HG02870 (cell line): Measurements from ENCODE around the gene ST7.

Experiments
- ATAC-seq: cut with Tn5 transposase; IDR thresholded peaks from one replicate; pipeline ENCODE4 v1.9.1; 2021; ENCODE audit warnings: mild to moderate bottlenecking, moderate library complexity; ENCODE audit not compliant: unreplicated experiment

ST7 gene

DNA sequence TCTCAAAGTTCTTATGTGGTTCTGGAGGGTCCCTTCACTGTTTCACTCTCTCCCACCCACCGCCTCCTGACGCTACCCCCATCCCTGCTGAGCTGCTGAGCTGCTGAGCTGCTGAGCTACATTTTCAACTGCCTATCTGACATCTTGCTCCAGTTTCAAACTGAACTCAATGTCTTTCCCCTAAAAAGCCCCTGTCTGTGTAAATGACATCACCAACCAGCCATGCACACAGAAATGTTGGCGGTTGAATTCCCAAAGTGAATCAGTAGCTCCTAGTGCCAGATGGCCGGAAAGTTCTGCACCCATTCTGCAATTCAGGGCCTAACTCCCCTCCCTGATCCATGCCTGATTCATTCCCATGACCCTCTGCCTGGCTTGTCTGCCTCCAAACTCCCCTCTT lies 298.4 kb downstream of the ST7 start:
- ATAC-seq, result peak; percentile 69

- peak; percentile 9 for ATAC-seq
These were observed 306.3 kb downstream of the ST7 start for GRCh38 chr7:117259615-117260014.

DNA sequence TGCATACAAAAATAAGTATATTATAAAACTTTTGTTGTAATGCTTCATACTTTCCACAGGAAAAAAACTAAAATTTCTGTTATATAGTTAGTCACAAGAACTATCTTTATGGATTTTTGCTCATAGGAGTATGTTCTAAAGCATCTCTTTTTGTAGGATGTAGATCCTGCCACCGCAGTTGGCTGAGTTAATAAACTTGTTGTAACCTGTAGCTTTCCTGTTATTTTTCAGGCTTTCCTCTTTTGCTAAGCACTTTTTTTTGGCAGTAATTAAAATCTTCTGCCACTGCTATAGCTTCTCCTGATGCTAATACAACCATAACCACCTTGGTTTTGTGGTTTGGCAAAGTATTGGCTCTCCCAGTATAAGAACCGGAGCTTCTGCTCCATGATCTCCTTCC lies 309.2 kb downstream of the ST7 start:
- ATAC-seq, result no peak

DNA sequence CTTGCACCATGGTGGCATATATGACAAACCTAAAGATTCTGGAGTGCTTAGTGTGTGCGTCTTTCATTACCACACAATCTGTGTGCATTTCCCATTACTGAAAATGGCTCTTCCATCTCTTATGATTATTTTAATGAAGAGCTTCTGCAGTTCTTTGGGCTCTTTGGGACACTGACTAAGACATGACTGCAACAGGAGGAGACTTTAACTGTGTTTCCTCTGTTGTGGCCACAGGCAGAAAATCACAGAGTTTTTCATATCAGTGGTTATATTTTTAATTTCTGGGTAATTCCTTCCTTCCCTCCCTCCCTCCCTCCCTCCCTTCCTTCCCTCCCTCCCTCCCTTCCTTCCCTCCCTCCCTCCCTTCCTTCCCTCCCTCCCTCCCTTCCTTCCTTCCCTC lies 311.4 kb downstream of the ST7 start:
- no peak for ATAC-seq

DNA sequence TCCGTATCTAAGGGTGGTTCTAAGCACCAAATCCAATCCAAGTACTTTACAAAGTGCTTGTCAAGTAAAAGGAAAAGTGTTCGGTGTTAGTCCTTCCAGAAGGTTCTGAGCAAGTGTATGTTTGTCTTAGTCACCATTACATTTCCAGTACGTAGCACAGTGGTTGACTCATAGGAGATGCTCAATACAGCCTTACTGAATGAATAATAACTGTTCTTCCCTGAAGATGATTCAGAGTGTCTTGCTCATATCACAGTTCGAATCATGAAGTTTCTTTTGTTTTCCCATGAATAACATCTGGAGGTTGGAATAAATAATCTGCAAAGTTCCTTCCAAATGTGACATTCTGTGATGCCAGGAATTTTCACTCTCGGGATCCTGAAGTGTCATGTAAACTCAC lies 316.1 kb downstream of the ST7 start:
- ATAC-seq, result no peak

DNA sequence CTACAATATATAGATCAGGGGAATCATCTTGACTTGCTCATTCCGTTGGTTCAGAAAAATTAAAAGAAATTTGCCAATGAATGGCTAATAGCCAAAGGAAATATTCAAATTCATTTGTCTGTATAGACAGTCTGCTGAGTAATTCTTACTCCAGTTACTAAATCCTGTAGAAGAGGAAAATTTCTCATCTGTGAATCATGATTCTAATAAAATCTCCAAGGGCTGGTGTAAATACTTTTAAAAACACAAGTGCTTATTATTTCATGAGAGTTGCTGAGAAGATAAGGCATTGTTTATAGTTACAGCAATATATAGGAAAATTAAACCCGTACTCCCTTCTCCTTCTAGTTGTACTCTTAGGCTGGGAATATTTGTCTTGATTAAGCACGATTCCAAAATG lies 316.6 kb downstream of the ST7 start:
- ATAC-seq, result no peak

DNA sequence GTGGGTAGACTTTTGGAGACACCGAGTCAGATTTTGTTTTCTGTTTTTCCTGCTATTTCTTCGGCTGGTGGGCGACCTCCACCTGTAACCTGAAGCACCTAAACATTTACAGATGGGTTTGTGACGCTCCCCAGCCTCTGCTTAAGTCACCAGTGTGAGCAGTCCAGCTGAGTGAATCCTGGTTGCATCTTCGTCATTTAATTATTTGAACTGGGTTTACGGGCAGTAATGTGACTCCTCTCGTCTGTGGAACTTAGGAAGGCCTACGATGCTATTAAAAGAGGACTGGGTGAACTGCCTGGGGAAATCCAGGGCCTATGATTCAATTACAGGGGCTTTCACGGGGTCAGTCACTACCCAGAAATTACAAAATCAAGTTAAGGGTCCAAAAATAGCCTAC lies 317.1 kb downstream of the ST7 start:
- no peak for ATAC-seq

- no peak for ATAC-seq
These were observed 318.3 kb downstream of the ST7 start for GRCh38 chr7:117271566-117271965.

- no peak for ATAC-seq
These were observed 318.9 kb downstream of the ST7 start for GRCh38 chr7:117272017-117272759.

DNA sequence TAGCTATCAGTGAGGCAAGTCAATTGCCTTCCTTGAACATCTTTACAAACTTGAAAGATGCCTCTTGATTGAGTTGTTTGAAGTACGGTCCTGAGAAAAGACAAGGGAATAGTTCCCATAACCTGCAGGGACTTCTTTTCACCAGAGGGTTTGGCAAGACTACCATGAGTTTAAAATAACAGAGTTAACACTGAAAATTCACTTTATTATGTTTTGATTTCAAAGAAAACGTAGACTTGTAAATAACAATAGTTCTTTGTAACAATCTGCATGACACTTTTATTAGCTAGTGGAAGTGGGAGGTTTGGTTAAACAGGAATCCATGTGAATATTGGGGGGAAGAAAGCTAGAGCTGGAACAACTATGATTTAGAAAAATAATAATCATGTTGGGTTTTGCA lies 320.0 kb downstream of the ST7 start:
- ATAC-seq, result no peak

GRCh38 chr7:117273814-117274225 lies 320.5 kb downstream of the ST7 start:
- no peak for ATAC-seq

DNA sequence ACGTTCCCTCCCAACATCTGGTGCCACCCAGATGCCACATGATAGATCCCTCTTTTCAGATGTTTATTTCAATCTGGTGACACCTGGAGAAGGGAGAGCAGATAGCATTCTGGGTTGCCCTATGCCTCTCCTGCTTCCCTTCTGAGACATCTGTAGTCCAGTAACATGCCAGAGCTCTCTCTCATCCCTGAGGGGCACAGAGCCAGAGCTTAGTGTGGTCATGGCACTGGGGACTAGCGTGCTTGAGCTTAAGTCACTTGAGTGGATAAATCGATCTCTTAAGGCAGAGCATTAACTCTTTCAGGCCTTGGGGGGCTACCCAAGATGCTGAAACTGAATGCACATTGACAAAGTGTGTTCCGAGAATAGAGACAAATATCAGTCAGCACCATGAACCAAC lies 321.6 kb downstream of the ST7 start:
- ATAC-seq, result no peak

GRCh38 chr7:117277576-117277975 lies 324.3 kb downstream of the ST7 start:
- no peak for ATAC-seq

DNA sequence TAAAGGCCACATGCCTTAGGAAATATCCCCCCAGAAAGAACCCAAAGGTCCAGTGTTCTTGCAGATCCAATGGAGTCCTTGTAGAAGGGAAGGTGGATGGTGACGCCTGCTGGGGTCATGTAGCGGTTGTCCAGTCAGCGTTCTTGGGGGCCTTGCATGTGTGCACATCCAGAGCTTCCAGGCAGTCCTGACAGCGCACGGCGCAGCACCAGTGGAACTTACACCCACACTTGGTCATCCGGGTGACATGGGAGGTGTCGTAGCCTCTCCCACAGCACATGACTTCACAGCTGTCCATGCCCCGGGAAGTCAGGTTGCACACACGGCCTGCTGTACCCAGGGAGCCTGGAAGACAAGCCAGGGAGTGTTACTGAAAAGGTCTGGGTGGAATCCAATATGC lies 324.7 kb downstream of the ST7 start:
- ATAC-seq, result no peak

GRCh38 chr7:117279203-117279602 lies 325.9 kb downstream of the ST7 start:
- ATAC-seq, result no peak
